Left renal cortex interstitium (tissue), 4 donors: ENCODE measurements around the gene REG3G. TPM values are rescaled to one million over a fixed set of nuclear protein-coding genes. Genes with fewer than 3 reads are reported as not detected.

Experiments
- DNase-seq, 4 donors: peaks; one replicate each; pipeline ENCODE4 v3.0.0-alpha.2; 2013; ENCODE audit warnings: low read depth in 4 of 4, low spot score in 2 of 4, missing footprints in 1 of 4
- polyA plus RNA-seq, 4 donors: library from polyadenylated mRNA; unstranded; fragments of 120-200 nt; gene quantifications; one replicate each; pipeline ENCODE4 v1.2.1, GENCODE V29; 2013; ENCODE audit not compliant: insufficient read length in 4 of 4

Gene REG3G
- not detected for polyA plus RNA-seq

DNA sequence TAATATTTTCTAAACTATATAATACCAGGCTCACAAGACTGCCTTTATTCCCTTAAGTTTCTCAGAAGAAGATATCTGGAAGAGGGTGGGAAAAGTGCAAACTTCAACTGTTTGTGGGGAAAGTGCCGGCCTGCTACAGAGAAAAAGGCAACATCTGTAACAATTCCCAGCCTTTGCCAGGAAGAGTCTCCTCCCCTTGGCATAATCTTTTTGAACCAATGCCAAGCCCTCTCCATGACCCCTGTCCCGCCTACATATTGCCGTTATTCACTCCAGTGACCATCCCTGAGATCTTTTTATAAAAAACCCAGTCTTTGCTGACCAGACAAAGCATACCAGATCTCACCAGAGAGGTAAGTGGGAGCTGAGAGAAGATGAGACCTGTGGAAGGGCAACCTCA lies at the start of gene REG3G:
TSS of gene REG3G (plus strand) at position 282 of the 400 bp plus-strand sequence. CDS start 392 bp downstream, outside the sequence.
- DNase-seq = no peak

DNA sequence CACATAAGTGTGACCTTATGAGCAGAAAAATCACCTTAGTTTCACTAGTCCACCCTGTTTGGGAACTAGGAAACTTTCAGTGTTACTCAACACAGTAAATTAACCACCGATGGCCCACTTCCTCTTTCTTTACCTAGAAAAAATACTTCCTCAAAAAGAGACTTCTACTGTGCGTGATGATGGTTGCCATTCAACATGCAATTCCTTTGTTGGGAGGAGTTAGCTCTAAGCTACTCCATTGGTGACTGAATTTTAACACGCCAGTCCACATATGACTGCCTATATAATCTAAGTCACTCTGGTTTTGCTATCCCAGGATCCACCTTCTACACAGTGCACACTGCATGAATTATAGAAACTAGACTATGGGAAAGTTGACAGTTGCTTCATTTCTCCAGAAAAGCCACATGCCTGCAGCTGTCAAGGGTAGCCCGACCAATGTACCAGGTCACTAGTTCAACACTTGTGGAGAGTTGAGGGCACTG lies 47.8 kb upstream of the REG3G start:
- no peak for DNase-seq

DNA sequence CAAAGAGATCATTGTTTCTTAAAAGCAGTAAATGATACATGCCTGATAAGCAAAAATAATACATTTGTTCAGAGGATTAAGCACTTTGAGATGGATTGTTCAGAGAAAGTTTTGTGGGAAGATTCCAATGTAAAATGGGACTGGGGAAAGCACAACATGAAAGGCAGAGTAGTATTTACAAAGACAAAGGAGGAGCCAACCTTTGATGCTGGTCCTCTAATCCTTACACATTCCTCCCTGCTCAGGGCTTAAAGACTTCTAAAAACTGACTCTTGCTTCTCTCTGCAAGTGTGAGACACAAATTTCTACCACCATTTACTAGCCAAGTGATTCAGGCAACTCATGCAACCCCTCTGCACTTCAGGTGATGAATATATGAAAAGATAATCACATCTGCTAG lies 47.2 kb upstream of the REG3G start:
- no peak for DNase-seq

DNA sequence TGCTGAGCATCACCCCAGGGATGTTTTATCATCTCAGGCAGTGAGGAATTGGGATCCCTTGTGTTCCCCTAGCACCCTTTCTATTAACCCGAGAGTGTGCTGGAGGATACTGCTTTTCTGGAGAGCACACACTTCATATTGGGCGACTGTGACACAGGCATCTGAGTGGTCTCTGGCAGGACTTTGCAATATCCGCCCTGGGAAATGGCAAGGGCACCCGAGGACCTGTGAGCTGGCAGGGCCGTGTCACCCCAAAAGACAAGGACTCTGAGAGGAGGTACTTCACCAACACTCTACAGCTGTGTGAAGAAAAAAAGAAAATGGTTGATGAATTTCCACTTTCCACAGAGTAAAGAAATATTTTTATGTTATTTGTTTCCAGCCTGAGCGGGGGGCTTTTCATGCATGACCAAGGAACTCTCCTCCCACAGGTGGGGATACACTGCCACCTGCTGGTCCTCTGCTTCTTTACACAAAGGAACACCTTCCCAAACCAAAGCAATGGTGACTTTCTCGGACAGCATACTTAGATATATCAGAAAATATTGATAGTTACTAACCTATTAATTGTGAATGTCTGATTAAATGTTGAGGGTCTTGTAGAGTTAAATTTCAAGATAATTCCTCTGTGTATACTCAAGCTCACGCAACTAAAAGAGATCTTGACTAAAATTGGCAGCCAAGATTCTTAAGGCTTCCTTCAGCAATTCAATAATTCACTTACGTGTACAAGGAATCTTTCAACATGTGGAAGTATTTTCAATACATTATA lies 45.9 kb upstream of the REG3G start:
- DNase-seq = peak in 3 of 4 donors; percentile 54 to 61 (median 58)

DNA sequence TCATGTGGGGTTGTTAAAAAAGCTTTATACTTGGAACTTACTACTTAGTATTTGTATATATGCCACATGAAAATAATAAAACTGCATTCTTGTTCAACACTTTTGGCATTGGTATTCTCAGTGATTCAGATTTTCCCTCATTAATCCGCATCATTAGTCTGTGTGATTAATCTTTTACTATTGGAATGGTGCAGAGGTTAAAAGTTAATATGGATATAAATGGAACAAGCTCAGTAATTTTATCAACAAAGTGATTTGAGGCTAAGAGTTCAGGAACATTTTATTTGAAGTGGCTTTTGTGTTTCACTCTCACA lies 45.4 kb upstream of the REG3G start:
- no peak for DNase-seq

DNA sequence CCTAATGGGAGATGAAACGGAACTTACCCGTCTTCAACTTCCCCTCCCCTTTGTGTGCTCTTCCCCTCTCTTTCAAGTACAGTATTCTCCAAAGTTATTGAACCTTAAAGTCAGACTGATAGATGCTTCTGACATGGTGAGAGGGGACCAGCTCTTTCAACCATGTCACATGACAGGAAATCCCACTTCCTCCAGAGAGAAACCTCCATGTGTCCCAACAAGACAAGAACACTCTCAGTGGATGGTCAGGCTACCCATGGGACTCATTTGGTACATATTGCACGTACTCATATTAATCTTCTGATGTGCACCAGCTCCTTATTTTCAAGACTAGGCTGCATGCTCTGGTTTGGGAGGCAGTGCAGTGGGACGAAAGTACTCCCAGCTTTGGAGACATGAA lies 44.6 kb upstream of the REG3G start:
- no peak for DNase-seq

DNA sequence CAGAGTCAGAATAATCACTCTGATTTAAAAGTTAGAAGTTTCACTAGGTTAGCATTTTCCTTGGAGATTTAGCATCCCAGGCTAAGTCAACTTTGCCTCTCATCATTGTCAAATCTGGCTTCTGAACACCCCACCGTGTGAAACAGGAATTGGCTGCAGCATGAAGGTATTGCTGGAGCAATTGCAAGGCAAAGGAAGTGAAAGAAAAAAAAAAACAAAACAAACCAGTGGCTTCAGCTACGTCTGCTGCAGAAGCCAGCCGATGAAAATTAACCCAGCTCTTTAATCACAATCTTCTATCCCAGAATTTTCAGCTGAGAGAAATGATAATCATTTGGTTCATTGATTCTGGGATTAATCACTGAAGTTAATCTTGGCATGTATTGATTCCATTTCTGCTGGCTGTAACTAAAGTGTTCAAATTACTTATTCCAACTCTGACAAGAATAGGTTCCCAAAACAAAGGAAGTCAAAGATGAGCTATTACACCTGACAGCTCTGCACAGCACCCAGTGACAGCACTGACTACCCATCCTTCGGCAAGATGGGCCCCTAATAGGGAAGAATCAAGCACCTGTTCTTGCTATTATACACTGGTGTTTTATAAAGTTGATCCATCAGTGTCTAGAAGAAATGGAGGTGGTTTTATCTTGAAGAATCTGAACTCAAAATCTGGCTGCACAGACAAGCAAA lies 42.7 kb upstream of the REG3G start:
- no peak for DNase-seq

DNA sequence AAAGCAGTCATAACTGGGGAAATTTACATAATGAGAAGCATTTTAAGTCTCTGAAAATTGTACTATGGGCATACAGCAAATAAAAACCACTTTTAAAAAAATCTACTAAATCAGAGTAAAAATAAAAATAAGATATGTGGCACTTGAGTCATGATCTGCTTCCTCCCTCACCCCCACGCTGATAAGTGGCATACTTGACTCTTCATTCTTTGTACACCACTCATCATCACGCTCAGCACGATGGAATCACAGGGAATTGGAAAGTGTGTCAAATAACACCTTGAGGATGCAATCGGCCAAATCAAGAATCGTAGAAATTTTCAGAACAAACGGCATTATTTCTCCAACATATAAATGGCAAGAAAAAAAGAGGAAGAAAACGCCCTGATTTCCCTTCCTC lies 41.1 kb upstream of the REG3G start:
- no peak for DNase-seq

DNA sequence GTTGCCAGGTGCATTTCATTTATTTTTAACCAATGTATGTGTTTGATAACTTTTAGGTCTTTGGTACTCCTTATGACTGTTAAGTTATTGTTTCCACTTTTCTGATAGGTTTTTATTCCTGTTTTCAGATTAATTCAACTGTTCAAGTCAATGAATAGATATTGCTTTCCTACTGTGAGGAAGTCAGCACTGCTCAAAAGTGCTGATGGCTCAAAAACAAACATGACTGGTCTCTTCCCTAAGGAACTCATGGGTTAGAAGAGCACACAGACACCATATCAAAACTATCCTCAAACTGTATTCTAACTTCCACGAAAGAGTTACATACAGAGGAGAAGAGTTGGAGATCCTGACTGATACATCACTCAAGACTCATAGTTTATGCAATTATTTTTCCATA lies 39.9 kb upstream of the REG3G start:
- no peak for DNase-seq

DNA sequence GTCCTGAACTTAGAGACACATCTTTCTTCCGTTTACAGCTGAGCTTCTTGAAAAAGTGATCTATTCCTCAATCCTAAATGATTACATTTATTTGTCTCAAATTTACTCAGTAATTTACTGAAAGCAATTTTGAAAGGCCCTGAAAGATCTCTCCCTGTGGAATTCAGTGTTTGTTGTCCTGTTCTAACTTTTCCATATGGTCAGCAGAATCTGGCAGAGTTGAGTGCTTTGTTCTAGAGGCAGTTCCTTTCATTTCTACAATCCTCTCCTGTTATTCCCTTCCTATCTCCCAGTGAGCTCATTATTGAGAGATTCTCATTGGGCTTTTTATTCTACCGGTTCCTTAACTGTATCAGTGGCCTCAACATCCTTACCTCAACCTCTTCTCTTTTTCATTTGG lies 36.5 kb upstream of the REG3G start:
- no peak for DNase-seq

DNA sequence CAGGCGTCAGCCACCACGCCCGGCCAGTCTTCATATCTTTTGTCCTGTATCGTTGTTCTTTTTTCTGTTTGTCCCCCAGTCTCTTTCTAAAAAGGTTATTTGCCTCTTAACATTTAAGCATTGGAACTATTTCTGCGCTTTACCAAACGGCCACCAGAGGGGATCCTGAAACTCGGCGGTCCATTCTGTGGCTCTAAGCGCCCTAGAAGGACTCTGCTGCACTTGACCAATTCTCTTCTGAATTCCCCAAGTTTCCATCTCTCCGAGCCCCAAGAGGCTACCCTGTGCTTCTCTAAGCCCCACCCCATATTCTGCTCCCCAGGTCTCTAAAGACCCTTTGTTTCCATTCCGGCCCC lies 33.1 kb upstream of the REG3G start:
- DNase-seq = no peak

DNA sequence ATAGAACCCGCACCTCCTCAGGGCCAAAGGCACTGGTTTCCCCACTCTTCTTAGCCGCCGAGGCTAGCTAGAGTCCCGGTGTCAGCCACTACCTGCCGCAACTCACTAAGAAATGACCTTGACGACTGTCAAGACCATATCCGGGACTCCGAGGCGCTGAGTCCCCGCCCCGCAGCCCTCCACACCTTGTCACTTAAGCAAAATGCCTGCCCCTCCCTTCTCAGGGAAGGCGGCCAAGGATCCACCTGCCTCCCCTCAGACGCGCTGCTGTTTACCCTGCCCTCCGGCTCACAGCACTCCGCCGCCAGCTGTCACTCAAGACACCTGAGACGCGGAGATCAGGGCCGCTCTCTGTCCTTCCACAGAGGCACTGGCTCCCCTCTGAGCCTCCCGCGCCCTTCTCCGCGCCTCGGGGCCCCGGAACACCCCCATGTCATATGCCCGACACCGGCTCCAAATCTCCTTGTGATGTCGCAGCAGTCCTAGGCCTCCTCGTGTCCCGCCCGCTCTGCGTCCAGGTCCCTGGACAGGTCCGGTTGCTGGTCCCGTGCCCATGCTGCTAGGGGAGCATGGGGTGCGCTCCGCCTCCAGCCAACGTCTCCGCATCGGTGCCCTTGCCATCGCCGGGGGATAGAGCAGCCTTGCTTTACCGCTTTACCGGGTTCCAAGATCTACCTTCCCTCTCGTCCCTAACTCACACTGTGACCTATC lies 32.5 kb upstream of the REG3G start:
- DNase-seq = peak in 1 of 4 donors; percentile 13

DNA sequence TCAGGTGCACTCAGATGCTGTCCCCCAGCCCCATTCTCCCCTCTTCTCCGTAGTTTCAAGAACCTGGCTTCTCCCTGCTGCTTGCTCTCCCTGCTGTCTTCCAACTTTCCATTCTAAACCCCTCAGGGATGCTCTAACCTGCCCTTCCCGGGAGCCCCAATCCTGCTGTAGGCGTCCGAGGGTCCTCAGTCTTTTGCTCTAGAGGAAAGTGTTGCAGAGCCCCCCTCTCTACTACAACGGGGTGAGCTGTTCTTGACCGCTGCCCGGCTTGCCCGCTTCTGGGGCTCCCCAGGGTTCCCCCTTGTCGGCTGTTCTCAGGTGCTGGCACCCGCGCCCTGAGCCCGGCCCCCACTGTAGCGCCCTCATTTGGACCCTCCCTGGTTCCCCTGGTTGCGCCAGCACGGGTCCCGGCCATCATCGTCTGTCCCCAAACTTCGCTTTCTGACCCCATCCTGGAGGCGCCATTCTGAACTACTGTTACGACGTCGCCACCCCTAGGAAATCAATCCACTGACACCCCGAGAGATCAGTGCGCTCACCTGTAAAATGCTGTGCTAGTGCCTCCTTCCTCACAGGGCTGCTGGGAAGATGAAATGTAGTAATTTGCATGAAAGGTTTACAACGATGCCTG lies 31.9 kb upstream of the REG3G start:
- no peak for DNase-seq

DNA sequence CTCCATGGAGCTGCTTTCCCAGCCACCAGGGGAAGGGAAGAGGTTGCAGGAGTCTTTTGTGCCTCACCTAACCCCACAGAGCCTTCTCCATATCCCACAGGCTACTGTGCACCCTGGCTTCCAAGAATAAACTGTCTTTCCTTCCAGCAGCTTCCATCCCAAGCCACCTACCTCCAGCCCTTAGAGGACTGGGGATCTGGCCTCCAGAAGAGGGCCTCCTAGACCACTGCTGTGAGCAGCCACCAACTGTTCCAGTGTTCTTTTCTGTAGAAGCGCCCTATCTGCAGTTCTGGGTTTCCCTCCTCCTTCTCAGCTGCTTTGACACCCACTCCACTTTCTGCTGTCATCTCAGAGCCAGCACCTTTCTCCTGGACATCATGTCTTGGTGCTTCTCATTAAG lies 30.7 kb upstream of the REG3G start:
- no peak for DNase-seq

DNA sequence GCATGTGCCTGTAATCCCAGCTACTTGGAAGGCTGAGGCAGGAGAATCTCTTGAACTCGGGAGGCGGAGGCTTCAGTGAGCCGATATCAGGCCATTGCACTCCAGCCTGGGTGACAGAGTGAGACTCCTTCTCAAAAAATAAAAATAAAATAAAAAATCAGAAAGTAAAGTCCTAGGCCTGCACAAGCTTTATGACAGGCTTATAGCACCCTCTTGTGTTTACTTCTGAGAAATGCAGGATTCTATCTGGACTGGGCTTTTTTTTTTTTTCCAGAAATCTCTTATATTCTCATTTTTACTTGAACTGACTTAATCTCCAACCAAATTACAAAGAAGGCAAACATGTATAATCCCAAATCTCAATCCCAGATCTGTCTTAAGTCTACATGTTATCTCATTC lies 26.1 kb upstream of the REG3G start:
- no peak for DNase-seq

DNA sequence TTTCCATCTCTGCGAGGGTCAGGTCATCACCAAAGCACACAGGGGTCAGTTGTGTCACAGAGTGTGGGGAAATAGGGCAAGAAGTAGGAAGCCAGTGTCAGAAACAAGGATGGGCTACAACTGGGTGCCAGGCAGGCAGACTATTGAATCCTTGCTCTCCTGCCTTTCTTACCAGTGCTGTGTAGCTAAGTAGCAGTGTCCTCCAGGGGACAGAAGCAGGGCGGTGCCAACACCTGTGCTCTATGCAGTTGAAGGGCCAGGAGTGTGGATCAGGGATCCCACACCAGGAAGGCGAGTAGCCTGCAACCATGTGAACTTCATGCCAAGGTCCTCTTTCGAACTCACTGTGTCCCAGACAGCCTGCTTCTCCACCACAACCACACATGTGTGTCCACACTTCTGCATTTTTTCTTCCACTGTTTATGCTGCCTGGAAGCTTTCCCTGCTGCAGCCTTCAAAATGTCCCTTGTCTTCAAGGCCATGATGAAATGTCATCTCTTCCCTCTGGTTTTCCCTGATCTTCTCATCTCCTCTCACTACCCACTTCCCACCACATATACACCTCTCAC lies 25.4 kb upstream of the REG3G start:
- no peak for DNase-seq

DNA sequence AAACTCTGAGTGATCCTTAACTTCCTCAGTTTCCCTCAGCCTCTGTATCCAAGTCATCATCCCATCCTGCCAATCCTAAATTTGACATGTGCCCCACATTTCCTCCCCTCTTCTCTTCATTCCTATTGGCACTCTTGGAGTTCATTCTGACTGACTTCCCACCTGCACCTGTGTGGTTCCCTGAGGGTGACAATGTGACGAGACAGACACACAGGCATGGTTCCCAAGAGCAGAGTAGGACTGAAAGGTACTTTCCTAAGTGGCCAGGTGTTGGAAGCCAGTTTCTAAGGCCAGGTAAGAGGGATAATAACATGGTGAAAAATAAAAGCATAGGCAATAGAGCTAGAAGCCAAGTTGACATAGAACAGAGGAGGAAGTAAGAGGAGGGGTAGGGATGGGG lies 24.2 kb upstream of the REG3G start:
- no peak for DNase-seq

DNA sequence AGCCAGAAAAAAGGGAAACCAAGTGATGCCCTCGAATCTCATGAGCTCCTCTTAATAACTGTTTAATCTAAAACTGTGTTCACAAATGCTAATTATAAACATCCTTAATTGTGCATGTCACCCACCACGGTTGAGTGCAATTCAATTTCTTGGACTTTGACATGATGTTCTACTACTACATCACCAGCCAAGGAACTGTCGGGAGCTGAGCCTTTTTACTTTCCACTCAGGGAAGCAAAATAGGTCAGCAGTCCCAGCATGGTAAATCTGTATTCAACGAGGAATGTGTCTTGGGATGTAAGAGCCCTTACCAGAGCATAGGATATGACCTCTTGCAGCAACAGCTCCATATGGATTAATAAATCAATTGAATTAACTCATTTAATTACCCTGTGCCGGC lies 20.8 kb upstream of the REG3G start:
- no peak for DNase-seq

DNA sequence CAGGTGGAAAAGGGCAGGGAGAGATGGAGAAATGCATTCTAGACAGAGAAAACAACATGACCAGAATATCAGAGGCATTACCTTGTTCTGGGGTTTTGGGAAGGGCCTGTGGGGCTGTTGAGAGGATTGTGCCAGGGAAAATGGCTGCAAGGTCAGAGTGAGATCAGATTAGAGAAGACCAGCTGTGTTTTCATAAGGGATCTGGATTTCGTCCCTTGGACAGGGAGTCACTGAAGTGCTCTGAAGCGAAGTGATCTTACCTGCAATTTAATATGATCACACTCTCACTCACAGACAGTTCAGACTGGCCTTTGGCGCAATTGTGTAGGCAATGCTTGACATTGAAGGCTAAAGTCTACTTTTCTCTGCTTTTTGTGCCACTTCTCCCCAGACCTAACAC lies 20.3 kb upstream of the REG3G start:
- DNase-seq = peak in 1 of 4 donors; percentile 10

DNA sequence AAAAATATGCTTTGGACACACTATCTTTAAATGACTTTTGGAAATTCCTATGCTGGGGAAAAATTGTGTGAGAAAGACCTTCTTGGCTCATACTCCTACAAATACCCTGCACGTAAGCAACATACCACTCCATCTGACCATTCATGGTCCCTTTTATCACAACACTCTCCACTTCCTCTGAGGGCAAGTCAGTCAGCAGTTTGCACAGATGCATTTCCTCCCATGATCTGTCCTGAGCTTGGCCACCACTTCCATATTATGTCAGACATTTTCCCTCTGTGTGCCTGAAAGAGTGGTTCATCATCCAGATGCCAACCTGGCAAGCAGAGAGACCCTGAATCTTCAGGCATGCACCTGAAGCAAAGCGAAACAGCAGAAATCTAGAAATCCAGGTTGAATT lies 16.1 kb upstream of the REG3G start:
- no peak for DNase-seq

DNA sequence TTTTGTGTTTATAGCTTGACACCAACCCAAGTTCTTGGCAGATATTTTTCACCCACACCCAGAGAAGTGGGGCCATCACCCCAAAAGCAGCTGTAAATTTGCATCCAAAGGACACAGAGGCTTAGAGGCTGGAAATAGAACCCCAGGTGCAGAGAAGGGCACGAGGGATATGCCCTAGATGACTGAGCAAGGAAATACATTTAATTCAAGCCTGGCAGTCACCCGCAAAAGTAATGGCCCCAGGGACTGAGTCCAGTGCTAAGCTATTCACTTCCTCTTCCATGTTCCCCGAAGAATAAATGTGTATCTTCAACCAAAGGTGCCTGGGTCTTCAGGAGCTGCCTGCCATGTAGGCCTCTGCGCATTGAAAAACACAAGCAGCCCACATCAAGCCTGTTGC lies 14.0 kb upstream of the REG3G start:
- DNase-seq = no peak
